ENCODE data around the gene PPP3CA.

DNA sequence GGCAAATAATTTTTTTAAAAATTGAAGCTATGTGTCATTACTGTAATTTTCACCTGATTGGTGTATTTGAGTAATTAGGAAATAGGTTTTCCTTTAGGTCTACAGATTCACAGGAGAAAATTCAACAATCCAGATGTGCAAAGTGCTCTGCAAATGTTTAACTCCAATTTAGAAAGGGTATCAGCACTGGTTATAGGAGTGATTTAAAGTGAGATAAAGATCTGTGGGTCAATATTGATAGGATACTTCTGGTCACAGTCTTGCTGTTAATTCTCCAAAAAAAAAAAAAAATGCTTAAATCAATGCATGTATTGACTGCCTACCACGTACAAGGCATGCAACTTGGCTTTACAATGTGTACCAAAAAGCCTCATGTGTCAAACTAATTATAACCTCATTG is 271.3 kb downstream of the PPP3CA start:
- TF ChIP-seq, protein P1, sequence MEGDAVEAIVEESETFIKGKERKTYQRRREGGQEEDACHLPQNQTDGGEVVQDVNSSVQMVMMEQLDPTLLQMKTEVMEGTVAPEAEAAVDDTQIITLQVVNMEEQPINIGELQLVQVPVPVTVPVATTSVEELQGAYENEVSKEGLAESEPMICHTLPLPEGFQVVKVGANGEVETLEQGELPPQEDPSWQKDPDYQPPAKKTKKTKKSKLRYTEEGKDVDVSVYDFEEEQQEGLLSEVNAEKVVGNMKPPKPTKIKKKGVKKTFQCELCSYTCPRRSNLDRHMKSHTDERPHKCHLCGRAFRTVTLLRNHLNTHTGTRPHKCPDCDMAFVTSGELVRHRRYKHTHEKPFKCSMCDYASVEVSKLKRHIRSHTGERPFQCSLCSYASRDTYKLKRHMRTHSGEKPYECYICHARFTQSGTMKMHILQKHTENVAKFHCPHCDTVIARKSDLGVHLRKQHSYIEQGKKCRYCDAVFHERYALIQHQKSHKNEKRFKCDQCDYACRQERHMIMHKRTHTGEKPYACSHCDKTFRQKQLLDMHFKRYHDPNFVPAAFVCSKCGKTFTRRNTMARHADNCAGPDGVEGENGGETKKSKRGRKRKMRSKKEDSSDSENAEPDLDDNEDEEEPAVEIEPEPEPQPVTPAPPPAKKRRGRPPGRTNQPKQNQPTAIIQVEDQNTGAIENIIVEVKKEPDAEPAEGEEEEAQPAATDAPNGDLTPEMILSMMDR (IDR thresholded peaks at IDR 0.05), result no peak
- TF ChIP-seq POLR2AphosphoS5 (IDR thresholded peaks at IDR 0.05; ENCODE audit: low read depth, low read length), result no peak
- TF ChIP-seq, protein P2, sequence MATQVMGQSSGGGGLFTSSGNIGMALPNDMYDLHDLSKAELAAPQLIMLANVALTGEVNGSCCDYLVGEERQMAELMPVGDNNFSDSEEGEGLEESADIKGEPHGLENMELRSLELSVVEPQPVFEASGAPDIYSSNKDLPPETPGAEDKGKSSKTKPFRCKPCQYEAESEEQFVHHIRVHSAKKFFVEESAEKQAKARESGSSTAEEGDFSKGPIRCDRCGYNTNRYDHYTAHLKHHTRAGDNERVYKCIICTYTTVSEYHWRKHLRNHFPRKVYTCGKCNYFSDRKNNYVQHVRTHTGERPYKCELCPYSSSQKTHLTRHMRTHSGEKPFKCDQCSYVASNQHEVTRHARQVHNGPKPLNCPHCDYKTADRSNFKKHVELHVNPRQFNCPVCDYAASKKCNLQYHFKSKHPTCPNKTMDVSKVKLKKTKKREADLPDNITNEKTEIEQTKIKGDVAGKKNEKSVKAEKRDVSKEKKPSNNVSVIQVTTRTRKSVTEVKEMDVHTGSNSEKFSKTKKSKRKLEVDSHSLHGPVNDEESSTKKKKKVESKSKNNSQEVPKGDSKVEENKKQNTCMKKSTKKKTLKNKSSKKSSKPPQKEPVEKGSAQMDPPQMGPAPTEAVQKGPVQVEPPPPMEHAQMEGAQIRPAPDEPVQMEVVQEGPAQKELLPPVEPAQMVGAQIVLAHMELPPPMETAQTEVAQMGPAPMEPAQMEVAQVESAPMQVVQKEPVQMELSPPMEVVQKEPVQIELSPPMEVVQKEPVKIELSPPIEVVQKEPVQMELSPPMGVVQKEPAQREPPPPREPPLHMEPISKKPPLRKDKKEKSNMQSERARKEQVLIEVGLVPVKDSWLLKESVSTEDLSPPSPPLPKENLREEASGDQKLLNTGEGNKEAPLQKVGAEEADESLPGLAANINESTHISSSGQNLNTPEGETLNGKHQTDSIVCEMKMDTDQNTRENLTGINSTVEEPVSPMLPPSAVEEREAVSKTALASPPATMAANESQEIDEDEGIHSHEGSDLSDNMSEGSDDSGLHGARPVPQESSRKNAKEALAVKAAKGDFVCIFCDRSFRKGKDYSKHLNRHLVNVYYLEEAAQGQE (IDR thresholded peaks at IDR 0.05; ENCODE audit: insufficient read depth in 1 of 2, low read depth in 2 of 2, low read length in 1 of 2), result no peak
